Measurements from ENCODE around the gene RXRB.

The RXRB gene

DNA sequence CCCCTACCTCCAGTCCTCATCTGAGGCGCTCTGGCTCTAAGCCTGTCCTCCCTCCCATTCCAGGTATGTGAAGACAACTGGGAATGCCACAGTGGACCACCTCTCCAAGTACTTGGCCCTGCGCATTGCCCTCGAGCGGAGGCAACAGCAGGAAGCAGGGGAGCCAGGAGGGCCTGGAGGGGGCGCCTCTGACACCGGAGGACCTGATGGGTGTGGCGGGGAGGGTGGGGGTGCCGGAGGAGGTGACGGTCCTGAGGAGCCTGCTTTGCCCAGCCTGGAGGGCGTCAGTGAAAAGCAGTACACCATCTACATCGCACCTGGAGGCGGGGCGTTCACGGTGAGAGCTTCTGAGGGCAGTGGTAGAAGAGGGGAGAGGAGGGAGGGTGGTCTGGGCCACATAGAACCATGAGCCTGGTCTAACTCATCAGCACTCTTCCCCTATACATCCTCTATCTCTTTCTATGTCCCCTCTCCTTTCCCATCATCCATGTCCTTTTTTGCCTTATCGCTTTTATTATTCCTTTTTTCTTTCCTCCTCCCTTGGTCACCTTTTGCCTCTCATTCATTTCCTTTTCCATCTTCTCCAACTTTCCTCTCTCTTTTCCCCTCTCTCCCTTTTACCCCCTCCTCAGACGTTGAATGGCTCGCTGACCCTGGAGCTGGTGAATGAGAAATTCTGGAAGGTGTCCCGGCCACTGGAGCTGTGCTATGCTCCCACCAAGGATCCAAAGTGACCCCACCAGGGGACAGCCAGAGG, 11.4 kb upstream of the RXRB start:
- no peak for FAIRE-seq

GRCh38 chr6:33211136-33211535, 10.7 kb upstream of the RXRB start:
- no peak for FAIRE-seq

GRCh38 chr6:33209856-33210255, 9.4 kb upstream of the RXRB start:
- FAIRE-seq: no peak

DNA sequence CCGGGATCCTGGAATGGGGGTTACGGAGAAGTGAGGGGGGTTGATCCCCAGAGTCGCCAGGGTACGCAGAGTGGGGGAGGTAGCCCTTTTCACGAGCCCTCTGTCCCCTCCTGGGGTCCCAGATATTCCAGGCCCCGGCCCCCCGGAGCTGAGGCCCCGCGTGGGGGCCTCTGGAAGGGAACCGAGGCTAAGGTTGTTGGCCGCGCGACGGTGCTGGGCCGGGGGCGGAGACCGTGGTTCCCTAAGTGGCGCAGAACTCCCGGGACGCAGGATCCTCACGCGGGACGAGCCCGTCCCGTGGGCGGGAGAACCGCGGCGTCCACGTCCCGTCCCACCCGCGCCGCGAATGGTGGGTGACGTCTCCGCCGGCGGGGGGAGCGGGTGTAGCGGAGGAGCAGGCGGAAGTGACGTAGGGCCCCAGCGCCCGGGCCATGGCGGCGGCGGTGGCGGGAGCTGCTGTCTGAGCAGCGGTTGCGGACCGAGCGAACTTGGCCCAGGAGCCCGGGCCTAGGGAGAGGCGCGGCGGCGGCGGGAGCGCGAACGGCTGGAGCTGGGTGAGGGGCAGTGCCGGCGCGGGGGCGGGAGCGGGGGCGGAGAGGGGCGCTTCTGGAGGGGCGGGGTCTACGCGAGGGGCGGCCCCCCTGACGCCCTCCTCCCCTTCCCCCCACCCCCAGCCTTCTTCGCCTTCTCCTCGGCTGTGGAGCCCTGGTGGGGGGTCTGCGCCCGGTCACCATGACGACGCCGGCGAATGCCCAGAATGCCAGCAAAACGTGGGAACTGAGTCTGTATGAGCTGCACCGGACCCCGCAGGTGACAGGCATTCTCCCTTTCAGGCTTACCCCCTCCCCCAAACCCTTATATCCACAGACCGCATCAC, 7.9 kb upstream of the RXRB start, which contains the start of gene RING1:
RING1 (plus strand) TSS at position 410 of the 877 bp plus-strand sequence; CDS start at position 733, 323 bp downstream.
- no peak for FAIRE-seq

DNA sequence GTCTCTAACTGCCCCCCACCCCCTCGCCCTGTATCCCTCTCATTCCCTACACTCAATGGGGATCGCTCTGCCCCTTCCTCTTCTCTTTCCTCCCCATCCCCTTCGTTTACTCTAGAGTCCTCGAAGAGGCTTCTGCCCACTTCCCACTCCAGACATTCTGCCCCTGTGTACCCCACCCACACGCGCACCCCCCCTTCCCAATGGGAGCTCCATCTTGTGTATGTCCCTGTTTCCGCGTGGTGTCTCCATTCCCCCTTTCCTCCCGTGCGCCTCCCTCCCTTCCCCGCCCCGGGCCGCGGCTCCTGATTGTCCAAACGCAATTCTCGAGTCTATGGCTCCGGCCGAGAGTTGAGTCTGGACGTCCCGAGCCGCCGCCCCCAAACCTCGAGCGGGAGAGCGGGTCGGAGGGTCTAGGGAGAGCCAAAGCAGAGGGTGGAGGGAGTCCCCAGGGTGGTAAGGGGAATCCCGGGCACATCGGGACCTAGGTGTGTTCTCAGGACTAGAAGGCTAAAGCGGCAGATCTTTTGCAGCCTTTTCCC, 7.2 kb upstream of the RXRB start:
- FAIRE-seq: no peak

- FAIRE-seq: no peak
Observed at GRCh38 chr6:33206864-33207551, 6.5 kb upstream of the RXRB start.

DNA sequence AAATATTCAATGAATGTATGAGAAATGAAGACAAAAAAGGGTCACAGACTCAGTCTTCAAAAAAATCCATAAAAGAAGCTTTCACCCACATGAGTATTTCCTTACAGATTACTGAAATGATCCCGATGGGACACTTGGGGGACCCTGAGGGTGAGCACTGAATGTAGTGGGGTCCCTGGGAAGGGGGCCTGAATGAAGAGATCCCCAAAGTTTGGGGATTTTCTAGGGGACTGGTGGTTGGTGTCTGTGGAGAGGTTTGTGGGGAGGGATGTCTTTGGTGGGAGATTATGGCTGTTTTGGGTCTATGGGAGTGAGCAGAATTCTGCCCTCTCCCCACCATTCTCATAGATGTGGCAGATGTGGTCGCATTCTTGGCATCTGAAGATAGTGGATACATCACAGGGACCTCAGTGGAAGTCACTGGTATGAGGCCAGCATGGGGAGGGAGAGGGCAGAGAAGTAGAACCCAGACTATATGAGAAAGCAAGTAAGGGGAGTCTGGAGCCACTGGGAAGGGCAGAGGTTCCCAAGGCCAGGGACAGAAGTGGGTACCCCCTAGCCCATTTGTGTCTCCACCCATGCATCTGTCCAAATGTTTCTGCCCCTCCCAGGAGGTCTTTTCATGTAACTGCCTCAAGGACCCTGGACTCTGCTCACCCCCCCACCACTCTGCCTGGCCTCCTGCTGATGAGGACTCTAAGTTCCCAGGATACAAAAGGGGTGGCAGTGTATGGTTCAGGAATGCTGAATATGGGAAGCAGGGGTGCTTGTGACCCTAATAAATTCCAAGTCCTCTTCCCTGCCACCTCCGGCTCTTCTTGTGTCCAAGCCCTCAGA, 5.8 kb upstream of the RXRB start:
- FAIRE-seq: no peak

DNA sequence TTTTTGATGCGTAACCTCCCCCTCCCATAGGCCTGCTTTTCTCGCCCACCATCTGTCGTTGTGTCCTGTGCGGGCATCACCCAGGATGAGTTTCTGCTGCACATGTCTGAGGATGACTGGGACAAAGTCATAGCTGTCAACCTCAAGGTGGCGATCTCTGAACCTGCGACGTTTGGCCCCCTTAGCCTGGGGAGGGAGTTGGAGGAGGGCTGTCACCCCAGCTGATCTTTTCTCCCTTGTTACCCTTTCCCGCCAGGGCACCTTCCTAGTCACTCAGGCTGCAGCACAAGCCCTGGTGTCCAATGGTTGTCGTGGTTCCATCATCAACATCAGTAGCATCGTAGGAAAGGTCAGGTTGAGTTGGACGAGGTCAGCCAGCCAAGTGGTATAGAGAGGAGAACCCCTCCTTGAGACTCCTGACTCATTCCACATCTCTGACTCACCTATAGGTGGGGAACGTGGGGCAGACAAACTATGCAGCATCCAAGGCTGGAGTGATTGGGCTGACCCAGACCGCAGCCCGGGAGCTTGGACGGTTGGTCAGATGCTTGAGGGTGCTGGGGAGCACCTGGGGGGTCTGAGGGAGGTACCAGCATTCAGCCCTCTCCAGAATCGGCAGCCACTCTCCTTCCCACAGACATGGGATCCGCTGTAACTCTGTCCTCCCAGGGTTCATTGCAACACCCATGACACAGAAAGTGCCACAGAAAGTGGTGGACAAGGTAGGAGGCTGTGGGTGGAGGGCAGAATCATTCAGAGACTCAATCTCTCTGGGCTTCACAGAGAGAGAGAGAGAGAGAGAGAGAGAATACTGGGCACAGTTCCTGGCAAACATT, 4.9 kb upstream of the RXRB start:
- FAIRE-seq: no peak

- FAIRE-seq: no peak
Observed at GRCh38 chr6:33204415-33205190, 4.1 kb upstream of the RXRB start, which contains the start of gene HSD17B8. Gene HSD17B8 (plus strand): TSS chr6:33204655. CDS start chr6:33204669, 14 bp downstream.

- no peak for FAIRE-seq
Observed at GRCh38 chr6:33204165-33204414, 3.6 kb upstream of the RXRB start.

DNA sequence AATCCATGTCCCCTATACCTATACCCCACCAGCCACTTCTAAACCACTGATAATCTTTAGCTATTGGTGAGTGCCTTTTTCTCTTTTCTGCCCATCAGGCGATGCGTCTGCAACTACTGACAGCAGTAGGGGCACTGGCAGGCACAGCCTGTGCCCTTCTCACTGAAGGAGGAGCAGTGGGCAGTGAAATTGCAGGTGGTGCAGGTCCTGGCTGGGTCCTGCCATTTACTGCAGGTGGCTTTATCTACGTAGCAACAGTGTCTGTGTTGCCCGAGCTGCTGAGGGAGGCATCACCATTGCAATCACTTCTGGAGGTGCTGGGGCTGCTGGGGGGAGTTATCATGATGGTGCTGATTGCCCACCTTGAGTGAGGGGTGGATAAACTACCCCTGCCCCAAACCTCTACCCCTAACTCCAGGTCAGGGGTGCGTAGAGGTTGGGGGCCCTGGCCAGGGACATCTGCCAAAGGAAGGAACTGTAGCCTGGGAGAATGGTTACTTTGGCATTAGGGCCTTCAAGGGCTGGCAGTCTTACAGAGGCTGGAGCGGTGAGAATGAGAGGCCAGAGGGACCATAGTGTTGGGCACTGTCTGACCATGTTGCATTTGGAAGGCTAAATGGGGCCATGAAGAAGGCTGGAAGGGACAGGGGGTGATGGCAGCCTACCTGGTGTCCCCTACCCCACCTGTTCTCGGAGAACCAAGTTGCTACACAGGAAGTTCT, 3.1 kb upstream of the RXRB start:
- FAIRE-seq: no peak

GRCh38 chr6:33202799-33203198, 2.3 kb upstream of the RXRB start:
- no peak for FAIRE-seq

- FAIRE-seq: no peak
Observed at GRCh38 chr6:33201935-33202334, 1.5 kb upstream of the RXRB start.

DNA sequence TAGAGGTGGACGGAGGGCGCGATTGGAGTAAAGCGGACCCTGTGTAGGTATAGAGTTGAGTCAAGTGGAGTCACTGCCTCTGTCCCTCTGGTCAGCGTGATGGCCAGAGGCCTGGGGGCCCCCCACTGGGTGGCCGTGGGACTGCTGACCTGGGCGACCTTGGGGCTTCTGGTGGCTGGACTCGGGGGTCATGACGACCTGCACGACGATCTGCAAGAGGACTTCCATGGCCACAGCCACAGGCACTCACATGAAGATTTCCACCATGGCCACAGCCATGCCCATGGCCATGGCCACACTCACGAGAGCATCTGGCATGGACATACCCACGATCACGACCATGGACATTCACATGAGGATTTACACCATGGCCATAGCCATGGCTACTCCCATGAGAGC, 681 bp upstream of the RXRB start:
- no peak for FAIRE-seq

DNA sequence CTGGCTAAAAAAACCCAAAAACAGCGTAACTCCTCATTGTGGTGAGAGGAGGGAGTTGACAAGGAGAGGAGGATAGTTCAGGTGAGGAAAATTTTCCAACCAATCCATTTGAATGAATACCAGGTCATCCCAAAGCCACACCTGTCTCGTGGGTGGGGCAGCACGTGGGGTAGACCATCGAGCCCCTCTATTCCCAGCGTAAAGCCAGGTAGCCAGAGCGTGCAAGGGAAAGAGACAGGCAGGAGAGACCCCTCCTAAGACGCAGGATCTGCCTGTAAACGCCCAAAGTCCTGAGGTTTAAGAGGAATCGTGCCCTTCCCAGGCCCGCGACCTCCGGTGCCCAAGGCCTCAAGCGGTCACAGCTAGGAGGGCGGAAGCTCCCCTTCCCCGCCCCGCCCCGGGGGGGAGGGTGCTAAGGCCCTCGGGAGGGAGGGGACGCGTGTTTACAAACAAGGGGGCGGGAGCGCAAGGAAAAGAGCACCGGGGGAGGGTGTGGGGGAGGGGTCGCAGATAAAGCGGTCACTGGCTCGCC, 712 bp downstream of the RXRB start:
- FAIRE-seq: no peak

DNA sequence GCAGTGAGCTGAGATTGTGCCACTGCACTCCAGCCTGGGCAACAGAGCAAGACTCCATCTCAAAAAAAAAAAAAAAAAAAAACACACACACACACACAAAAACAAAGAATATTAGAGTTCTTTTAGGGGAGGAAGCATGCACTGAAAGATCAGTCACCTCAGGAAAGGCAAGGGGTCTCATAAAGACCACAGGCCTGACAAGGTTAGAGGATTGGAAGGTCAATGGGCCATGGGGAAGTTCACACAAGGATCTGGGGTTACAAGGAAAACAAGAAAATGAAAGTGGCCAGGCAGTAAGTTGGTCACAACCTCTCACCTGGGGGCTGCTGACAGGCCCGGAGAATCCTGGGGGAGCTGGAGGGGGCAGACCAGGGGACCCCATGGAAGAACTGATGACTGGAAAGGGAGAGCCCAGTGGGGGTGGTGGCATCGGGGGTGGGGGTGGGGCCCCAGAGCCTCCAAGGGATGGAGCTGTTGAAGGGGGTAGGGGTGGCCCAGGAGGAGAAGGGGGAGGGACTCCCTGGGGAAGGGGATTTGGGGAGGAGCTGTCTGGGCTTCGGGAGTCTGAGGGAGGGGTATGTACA, 1.5 kb downstream of the RXRB start:
- FAIRE-seq: no peak

DNA sequence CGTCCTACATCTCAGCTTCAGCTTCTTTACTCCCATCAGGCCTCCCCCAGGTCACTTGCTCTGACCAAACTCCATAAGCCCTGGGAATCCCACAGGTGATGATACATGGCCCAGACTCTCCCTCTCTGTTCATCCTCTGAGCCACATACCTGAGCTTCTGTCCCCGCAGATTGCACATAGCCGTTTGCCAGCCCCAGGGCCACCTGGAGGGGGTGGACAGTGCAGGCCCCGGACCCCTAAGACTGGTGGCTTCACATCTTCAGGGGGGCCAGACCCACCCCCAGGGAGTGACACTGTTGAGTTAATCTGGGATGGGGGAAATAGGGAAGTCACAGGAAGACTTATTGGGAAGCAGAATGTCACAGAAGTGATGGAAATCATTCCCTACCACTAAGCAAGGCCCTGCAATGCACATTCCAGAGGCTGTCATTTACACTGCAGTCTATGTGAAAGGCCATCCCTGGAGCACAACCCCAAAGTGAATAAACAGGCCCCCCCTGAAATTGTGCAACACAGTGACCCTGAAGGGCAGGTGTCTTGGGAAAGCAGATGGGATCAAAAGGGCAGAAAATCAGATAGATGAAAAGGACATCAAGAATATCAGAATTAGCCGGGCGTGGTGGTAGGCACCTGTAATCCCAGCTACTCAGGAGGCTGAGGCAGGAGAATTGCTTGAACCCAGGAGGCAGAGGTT, 2.2 kb downstream of the RXRB start:
- FAIRE-seq: no peak

DNA sequence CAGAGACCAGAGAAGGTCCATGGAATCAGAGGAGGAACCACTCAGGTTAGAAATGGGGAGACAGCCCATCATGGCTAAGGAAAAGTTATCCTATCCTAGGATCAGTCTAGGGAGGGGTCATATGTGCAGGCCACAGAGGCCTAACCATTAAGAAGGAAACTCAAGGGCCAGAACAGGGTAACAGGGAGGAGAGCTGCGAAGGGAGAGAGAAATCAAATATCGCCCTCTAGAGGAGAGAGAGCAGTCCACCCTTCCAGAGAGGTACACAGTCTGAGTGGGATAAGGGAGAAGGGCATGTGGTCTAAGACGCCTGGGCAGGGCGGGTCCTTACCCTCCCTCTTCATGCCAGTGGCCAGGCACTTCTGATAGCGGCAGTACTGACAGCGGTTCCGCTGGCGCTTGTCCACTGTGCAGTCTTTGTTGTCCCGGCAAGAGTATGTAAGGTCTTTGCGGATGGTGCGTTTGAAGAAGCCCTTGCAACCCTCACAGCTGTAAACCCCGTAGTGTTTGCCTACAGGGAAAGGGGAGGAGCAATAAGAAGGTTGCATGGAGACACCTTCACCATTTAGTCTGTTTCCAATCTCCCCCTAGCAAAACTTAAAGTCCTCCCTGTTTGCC, 2.9 kb downstream of the RXRB start:
- FAIRE-seq: no peak

All from islet of Langerhans (tissue), 1 donor.